HEK293T (cell line): ENCODE data around the gene TPM1.

Experiments
- ARNT ChIP-seq: fragments of 450-650 bp; IDR thresholded peaks from 2 replicates; pipeline ENCODE4 v1.6.1; 2017; ENCODE audit warnings: mild to moderate bottlenecking
- BHLHE40 ChIP-seq: fragments of 450-650 bp; IDR thresholded peaks from 2 replicates; pipeline ENCODE4 v1.6.1; 2016; ENCODE audit warnings: mild to moderate bottlenecking, moderate library complexity, borderline replicate concordance
- CTBP1 ChIP-seq: fragments of 450-650 bp; IDR thresholded peaks from 2 replicates; pipeline ENCODE4 v1.6.1; 2016; ENCODE audit warnings: borderline replicate concordance
- FOXA1 ChIP-seq: fragments of 450-650 bp; IDR thresholded peaks from 2 replicates; pipeline ENCODE4 v1.6.1; 2016; ENCODE audit warnings: mild to moderate bottlenecking
- FOXK2 ChIP-seq: fragments of 450-650 bp; IDR thresholded peaks from 2 replicates; pipeline ENCODE4 v1.6.1; 2016; ENCODE audit warnings: mild to moderate bottlenecking
- FOXM1 ChIP-seq: fragments of 450-650 bp; IDR thresholded peaks from 2 replicates; pipeline ENCODE4 v1.6.1; 2017; ENCODE audit warnings: mild to moderate bottlenecking, borderline replicate concordance
- L3MBTL2 ChIP-seq: fragments of 450-650 bp; conservative IDR thresholded peaks from 2 replicates; pipeline ENCODE4 v1.6.1; 2016; ENCODE audit warnings: mild to moderate bottlenecking
- NFRKB ChIP-seq: fragments of 450-650 bp; IDR thresholded peaks from 2 replicates; pipeline ENCODE4 v1.6.1; 2016; ENCODE audit warnings: mild to moderate bottlenecking, moderate library complexity
- PKNOX1 ChIP-seq: fragments of 450-650 bp; IDR thresholded peaks from 2 replicates; pipeline ENCODE4 v1.6.1; 2016
- SP1 ChIP-seq: fragments of 450-650 bp; IDR thresholded peaks from 2 replicates; pipeline ENCODE4 v1.6.1; 2017
- SUZ12 ChIP-seq: fragments of 450-650 bp; IDR thresholded peaks from 2 replicates; pipeline ENCODE4 v1.6.1; 2016; ENCODE audit warnings: mild to moderate bottlenecking

- TF ChIP-seq FOXK2 (no peak), SP1 (no peak), ARNT (no peak), CTBP1 (no peak), BHLHE40 (no peak), FOXM1 (no peak), NFRKB (no peak), L3MBTL2 (no peak), FOXA1 (no peak), PKNOX1 (no peak), SUZ12 (no peak)
These were observed 22.4 kb upstream of the TPM1 start for GRCh38 chr15:63020128-63020527.
